Middle frontal gyrus (tissue), 1 donor: Measurements from ENCODE around the gene THOC6.
A peak's percentile ranks its signal among the peaks of the same experiment; 100 is the strongest.

ENCODE experiments used
- DNase-seq: peaks from one replicate; pipeline ENCODE4 v3.0.0-alpha.2; 2015; ENCODE audit warnings: low spot score; ENCODE audit errors: extremely low spot score

Gene THOC6

GRCh38 chr16:2991566-2992261, 32.1 kb upstream of the THOC6 start:
- no peak for DNase-seq

- DNase-seq: no peak
These were observed 31.3 kb upstream of the THOC6 start for GRCh38 chr16:2992383-2993081.

DNA sequence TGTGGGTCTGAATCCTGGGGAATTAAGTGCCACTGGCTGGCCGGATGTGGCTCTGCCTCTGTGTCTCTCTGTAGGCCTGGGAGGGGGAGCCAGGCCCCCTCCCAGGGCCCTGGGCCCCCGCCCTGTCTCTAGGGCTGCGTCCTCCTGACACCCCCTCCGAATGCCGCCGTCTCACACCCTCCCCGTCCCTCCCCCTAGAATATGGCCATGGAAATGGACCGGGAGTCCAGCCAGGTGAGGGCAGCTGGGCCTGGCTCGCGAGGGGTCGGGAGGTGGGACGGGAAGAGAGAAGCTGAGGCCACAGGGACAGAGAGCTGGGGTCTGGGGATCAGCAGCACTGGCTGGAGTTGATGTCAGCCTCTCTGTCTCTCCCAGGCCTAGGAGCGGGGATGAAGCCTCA, 27.5 kb upstream of the THOC6 start:
- DNase-seq: no peak

GRCh38 chr16:2999929-3000328, 23.9 kb upstream of the THOC6 start:
- DNase-seq: no peak

DNA sequence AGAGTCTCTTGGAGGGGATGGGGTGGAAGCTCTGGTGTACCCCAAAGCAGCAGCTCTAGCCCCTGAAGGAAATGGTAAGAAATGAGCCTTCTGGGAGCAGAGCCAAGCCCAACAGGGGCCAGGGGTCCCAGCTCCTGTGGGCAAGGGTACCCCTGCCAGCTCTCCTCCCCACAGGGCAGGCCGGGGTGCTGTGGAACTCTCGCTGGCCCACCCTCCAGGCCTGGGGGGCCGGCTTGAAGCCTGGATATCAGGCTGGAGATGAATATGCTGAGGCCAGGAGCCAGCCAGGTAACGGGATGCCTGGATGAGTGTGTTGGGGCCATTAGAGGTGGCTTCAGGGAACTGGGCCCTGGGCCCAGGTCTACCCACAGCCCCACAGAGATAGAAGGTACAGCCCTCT, 23.3 kb upstream of the THOC6 start:
- DNase-seq: no peak

DNA sequence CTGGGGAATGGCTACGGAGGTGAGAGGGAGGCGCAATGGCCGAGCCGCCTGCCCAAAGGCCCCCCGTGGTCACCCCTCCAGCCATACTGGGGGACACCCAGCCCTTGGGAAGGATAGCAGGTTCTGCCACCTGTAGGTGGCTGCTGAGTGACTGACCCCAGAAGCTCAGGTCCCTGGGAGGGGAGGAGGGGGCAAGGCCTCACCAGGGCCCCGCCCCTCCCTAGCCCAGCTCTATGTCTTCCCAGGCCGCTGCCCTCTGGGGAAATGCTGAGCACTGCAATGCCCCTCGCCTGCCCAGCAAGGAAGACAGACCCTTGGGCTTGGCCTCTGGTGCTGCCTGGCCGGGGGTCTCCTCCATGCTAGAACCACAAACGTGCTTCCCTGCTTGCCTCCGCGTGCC, 22.5 kb upstream of the THOC6 start:
- DNase-seq: no peak

DNA sequence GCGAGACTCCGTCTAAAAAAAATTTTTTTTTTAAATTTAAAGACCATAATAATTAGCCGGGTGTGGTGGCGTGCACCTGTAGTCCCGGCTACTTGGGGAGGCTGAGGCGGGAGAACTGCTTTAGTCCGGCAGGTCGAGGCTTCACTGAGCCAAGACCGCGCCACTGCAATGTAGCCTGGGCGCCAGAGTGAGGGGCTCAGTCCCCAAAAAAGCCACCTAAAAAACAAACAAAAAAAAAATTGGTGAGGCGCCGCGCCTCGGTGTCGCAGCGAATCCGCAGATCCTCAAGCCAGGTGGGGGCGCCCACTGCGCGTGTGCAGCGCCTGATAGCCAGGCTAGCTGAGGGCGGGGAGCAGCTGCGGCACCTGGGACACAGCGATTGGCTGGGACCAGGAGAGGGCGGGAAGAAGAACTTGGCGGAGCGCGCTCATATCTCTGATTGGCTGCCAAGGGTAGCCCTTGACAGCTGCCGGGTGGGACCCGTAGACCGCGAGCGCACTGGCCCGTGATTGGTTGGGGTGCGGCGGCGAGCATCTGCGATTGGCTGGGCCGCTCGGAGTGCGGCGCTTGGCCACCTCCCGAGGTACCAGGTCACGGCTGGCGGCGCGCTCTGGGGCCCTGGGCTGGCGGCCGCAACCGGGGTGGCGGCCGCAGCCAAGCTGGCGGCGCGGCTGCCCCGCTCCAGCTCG, 20.1 kb upstream of the THOC6 start:
- DNase-seq: peak; percentile 94

DNA sequence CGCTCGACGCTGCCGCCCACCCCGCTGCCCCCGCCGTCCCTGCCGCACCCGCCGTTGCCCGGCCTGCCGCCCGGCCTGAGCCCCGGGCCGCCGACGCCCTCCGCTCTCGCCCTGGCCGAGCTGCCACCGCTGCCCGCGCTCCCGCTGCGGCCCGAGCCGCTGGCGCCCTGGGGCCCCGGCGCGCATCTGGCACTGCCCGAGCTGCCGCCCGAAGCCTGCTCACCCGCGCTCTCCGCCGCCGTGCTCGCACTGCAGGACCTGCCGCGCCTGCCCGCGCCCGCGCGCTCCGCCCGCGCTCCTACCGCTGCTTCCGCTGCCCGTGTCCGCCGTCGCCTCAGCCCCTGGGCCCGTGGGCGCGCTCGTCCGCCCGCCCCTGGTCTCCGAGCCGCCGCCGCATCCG, 19.5 kb upstream of the THOC6 start:
- DNase-seq: no peak

DNA sequence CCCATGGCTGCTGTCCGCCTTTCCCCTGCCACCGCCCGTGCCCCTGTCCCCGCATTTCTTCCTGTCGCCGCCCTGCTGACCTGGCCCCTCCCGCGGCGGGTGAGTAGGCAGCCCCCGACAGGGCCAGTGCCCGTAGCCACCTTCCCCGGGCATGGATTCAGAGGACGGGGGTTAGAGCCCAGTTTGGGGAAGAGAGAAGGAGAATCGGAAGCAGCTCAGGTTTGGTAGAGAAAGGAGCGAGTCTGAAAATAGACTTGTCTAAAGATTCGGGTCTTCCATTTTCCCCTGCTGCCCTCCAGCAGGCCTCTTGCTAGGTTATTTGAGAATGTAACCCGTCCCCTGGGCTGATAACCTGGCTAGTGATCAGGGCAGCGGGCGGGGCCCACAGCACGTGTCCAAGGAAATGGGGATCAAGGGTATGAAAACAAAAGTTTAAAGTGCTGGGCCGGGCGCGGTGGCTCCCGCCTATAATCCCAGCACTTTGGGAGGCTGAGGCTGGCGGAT, 19.0 kb upstream of the THOC6 start:
- no peak for DNase-seq

DNA sequence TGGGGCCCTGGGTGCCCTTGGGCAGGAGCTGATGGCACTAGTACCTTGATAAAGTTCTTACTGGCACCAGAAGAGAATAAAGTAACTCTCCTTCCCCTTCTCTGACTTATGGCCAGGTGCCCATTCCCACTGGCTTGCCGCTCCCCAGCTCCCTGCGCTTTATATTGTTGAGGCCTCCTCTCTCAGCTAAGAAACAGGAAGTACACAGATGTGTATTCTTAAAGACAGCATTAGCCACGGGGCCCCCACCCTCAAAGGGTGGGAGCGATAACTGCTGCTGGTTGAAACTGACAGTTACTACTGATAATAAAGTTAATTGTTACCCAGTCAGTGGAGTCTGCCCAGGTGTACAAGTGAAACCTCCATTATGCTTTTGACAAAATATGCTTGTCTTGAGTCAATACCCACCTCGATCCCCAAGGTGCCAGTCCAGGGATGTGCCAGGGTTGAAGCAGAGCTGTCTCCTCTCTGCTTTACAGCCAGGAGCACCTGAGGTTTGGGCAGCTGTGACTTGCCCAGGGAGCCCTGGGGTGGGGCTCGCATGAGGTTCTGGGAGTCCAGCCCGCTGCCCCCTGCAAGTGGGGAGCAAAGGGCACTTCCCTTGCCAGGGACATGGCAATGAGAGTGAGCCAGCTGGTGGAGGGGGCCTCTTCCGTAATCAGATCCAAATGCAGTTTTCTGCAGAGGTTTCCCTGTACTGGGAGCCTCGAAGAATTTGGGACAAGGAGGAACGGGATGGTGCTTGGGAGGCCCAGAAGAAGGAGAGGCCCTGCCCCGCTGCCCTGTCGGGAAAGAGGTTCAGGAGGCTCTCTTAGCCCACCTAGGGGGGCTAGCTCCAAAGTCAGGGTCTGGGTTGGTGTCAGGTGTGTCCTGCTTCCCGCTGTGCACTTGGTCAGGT, 16.5 kb upstream of the THOC6 start:
- DNase-seq: no peak

DNA sequence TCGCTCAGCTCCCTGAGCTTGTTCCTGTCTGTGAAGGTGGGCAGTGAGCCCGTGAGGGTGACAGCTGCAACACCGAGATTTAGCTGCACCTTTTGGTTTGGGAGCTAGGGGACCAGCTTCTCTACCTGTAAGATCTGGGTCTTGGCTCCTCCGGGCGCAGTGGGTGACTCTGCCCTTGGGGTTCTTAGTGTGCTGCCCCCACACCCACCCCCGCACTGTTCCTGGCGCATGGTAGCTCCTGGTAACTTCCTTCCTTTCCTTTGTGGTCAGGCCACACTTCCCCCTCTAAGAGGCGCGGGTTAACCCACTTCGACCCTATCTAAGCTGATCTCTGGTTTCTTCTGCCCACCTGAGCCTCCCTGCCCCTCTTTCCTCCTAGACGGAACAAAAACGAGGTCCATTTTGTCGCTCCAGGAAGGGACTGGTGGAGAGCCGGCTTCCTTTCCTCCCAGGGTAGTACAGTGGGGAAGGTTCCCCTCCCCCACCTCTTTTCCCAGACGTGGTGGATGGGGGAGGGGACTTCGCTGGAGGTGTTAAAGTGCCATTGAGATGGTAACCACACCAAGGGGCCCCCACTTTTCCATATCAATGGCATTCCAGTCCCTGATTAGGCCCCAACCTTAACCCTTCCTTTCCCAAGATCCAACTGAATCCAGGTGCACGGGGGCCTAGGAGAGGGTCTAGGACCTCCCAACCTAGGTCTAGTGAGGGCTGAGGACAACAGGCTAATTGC, 15.7 kb upstream of the THOC6 start:
- DNase-seq: no peak

DNA sequence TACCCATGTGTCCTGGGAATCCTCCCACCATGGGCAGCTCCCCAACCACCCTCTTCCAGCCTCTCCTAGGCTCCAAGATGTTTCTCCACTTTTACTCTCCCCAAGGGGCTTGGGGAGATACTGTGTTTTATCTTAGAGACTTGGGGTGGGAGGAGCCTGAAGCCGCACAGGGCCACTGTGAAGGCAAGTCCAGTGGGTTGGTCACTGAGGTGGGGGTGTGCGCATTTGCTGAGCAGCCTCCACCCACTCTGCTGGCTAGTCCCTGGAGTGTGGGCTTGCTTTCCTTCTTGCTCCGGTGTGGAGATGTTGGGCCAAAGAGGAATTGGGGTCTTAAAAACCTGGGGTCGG, 15.2 kb upstream of the THOC6 start:
- no peak for DNase-seq

- DNase-seq: no peak
These were observed 14.1 kb upstream of the THOC6 start for GRCh38 chr16:3009568-3010390.

DNA sequence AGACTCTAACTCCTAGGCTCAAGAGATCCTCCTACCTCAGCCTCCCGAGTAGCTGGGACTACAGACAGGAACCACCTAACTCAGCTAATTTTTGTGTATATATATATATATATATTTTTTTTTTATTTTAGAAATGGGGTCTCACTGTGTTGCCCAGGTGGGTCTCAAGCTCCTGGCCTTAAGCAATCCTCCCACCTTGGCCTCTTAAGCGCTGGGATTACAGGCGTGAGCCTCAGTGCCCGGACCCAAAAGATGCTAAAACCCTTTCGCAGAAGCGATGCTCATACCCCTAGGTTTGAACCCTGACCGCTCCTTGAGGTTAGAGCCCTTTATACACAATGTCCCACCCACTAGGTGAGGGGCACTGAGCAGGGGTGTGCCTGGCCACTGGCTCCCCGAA, 13.3 kb upstream of the THOC6 start:
- DNase-seq: no peak

DNA sequence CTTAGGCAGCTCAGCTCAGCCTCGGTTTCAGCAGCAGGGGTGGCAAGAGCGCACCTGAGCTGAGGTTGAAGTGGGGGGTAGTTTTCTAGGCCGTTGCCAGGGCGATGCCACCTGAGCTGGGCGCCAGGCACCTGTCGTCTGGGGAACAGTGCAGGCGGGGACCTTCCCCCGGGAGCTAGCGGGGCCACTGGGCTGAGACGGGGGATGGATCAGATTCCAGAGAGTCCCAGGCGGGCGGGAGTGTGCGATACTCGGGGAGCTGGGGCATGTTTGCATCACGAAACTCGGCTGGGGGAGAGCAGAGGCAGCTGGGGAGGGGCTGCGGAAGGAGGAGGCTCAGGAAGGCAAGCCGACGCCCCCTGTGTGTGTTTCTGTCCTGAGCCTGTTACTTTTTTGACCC, 11.6 kb upstream of the THOC6 start:
- no peak for DNase-seq

DNA sequence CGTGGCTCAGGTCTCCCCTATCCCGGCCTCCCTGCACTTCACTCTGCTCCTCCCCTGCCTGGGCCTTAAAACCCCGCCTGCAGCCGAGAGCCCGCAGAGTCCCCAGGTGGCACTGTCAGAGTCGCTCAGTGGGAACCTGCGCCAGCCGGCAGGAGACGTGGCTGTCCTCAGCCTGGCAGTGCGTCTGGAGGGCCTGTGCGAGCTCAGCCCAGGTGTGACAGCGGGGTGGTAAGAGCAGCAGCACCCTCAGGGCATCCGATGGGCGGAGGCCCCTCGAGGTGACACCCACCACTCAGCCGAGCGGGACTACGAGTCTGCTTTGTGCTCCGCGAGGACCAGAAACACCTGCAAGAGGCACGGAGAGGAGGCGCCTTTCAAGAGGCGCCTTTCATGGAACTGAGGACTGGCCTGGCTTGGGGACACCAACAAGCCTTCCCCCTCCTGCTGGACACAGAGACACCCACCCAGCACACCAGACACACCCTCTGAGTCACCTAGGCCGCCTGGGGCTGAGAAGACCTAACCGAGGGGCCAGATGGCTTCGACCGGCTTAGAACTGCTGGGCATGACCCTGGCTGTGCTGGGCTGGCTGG, 10.9 kb upstream of the THOC6 start, which contains the start of gene CLDN9:
TSS of gene CLDN9 (plus strand) at position 96 of the 593 bp plus-strand sequence. CDS start at position 536, 440 bp downstream.
- no peak for DNase-seq

DNA sequence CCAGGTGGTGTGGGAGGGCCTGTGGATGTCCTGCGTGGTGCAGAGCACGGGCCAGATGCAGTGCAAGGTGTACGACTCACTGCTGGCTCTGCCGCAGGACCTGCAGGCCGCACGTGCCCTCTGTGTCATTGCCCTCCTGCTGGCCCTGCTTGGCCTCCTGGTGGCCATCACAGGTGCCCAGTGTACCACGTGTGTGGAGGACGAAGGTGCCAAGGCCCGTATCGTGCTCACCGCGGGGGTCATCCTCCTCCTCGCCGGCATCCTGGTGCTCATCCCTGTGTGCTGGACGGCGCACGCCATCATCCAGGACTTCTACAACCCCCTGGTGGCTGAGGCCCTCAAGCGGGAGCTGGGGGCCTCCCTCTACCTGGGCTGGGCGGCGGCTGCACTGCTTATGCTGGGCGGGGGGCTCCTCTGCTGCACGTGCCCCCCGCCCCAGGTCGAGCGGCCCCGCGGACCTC, 10.3 kb upstream of the THOC6 start:
- no peak for DNase-seq

- no peak for DNase-seq
These were observed 9.7 kb upstream of the THOC6 start for GRCh38 chr16:3013998-3014690.

GRCh38 chr16:3014971-3015370, 8.9 kb upstream of the THOC6 start:
- DNase-seq: no peak
